CD14-positive monocyte (primary cell): ENCODE measurements around the gene PRRC2A. TPM values are rescaled to one million over a fixed set of nuclear protein-coding genes. Genes with fewer than 3 reads are reported as not detected.

ENCODE experiments used
- DNase-seq, 3 donors: peaks; one replicate each; pipeline ENCODE4 v3.0.0-alpha.2; 2011 to 2022
- H2AFZ ChIP-seq: 2 replicates; pipeline ENCODE4 v1.6.0; 2012; ENCODE audit warnings: mild to moderate bottlenecking, low read depth, low read length, inconsistent platforms; ENCODE audit not compliant: insufficient read depth, poor library complexity, severe bottlenecking
- H3K27ac ChIP-seq, 2 donors: 1 replicate in 1 of 2; 2 replicates in 1 of 2; pipeline ENCODE4 v1.5.1; 2012 to 2013; ENCODE audit warnings: low read length in 2 of 2, control low read depth in 1 of 2, inconsistent platforms in 1 of 2, low read depth in 1 of 2, mild to moderate bottlenecking in 1 of 2
- H3K27me3 ChIP-seq, 2 donors: one replicate each; pipeline versions ENCODE4 v1.6.0 to v1.6.1; 2011 to 2013; ENCODE audit warnings: low read length in 2 of 2; ENCODE audit not compliant: control insufficient read depth in 2 of 2, insufficient read depth in 2 of 2
- H3K36me3 ChIP-seq, 2 donors: replicated peaks in 1 of 2; 1 replicate in 1 of 2; 2 replicates in 1 of 2; pipeline versions ENCODE4 v1.5.1 to v1.6.1; 2012 to 2013; ENCODE audit warnings: low read length in 2 of 2, control low read depth in 1 of 2, inconsistent platforms in 1 of 2, mild to moderate bottlenecking in 1 of 2; ENCODE audit not compliant: insufficient read depth in 2 of 2, control insufficient read depth in 1 of 2
- H3K4me1 ChIP-seq, 2 donors: 1 replicate in 1 of 2; 2 replicates in 1 of 2; pipeline versions ENCODE4 v1.5.1 to v1.6.1; 2012 to 2013; ENCODE audit warnings: low read length in 2 of 2, control low read depth in 1 of 2, inconsistent platforms in 1 of 2, mild to moderate bottlenecking in 1 of 2, moderate library complexity in 1 of 2; ENCODE audit not compliant: insufficient read depth in 2 of 2, control insufficient read depth in 1 of 2
- H3K4me2 ChIP-seq: replicated peaks from 2 replicates; pipeline ENCODE3; 2012; ENCODE audit warnings: low read length, moderate library complexity, mild to moderate bottlenecking; ENCODE audit not compliant: poor library complexity, severe bottlenecking; ENCODE audit errors: extremely low read depth
- H3K4me3 ChIP-seq, 3 experiments: fragments of 200-600 bp in 1 of 3; sonication (generic) in 1 of 3; replicated peaks in 1 of 3; 1 replicate in 2 of 3; 2 replicates in 1 of 3; pipeline ENCODE4 v1.5.1; 2011 to 2013; ENCODE audit warnings: low read length in 3 of 3, mild to moderate bottlenecking in 3 of 3, control low read depth in 2 of 3, low read depth in 2 of 3, inconsistent platforms in 1 of 3, moderate library complexity in 1 of 3
- H3K79me2 ChIP-seq: 2 replicates; pipeline ENCODE4 v1.6.0; 2012; ENCODE audit warnings: mild to moderate bottlenecking, control low read depth, inconsistent platforms, low read length, moderate library complexity; ENCODE audit not compliant: insufficient read depth
- H3K9ac ChIP-seq: 2 replicates; pipeline ENCODE4 v1.6.0; 2017; ENCODE audit warnings: low read length, mild to moderate bottlenecking; ENCODE audit not compliant: insufficient read depth, poor library complexity, severe bottlenecking
- H3K9me3 ChIP-seq, 2 donors: replicated peaks in 1 of 2; 1 replicate in 1 of 2; 2 replicates in 1 of 2; pipeline versions ENCODE4 v1.5.1 to v1.6.1; 2012 to 2013; ENCODE audit warnings: low read length in 2 of 2, control low read depth in 1 of 2; ENCODE audit not compliant: control insufficient read depth in 1 of 2, insufficient read depth in 1 of 2
- H4K20me1 ChIP-seq: 2 replicates; pipeline ENCODE4 v1.6.0; 2012; ENCODE audit warnings: mild to moderate bottlenecking, low read length, control low read depth, moderate library complexity; ENCODE audit not compliant: insufficient read depth
- H3K27ac Mint-ChIP-seq, 7 donors: one replicate each; pipeline ENCODE4 v1.8.0; 2020; ENCODE audit warnings: mild to moderate bottlenecking in 7 of 7, mixed read lengths in 7 of 7, moderate library complexity in 6 of 7, inconsistent platforms in 2 of 7
- H3K27me3 Mint-ChIP-seq, 3 donors: one replicate each; pipeline ENCODE4 v1.8.0; 2021 to 2022; ENCODE audit warnings: low read depth in 3 of 3, mild to moderate bottlenecking in 3 of 3, mixed read lengths in 3 of 3, moderate library complexity in 3 of 3, inconsistent platforms in 1 of 3
- H3K36me3 Mint-ChIP-seq, 2 donors: one replicate each; pipeline ENCODE4 v1.8.0; 2020; ENCODE audit warnings: mixed read lengths in 2 of 2, inconsistent platforms in 1 of 2, mild to moderate bottlenecking in 1 of 2
- H3K4me1 Mint-ChIP-seq: one replicate; pipeline ENCODE4 v1.8.0; 2020; ENCODE audit warnings: mild to moderate bottlenecking, mixed read lengths
- H3K4me3 Mint-ChIP-seq, 2 donors: one replicate each; pipeline ENCODE4 v1.8.0; 2020; ENCODE audit warnings: mild to moderate bottlenecking in 2 of 2, mixed read lengths in 2 of 2, moderate library complexity in 1 of 2
- H3K9me3 Mint-ChIP-seq, 7 donors: one replicate each; pipeline ENCODE4 v1.8.0; 2020 to 2022; ENCODE audit warnings: mixed read lengths in 7 of 7, mild to moderate bottlenecking in 6 of 7, moderate library complexity in 6 of 7, inconsistent platforms in 2 of 7
- CTCF ChIP-seq: fragments of 200-600 bp; IDR thresholded peaks from one replicate; pipeline ENCODE4 v1.8.0; 2022; ENCODE audit warnings: antibody characterized with exemption, mild to moderate bottlenecking
- WGBS: methylation state at CpG from one replicate; pipeline ENCODE4 v1.1.5; 2013; ENCODE audit warnings: missing lambda C conversion rate; ENCODE audit not compliant: insufficient coverage; 5-methylcytosine and 5-hydroxymethylcytosine counted together
- intact Hi-C, 2 donors: fragments of 100-400 bp; cut with micrococcal nuclease; formaldehyde crosslinking; loops; one replicate each; pipeline versions ENCODE4 v1.15.0 to v1.15.1; 2023
- polyA plus RNA-seq, 3 donors: library from polyadenylated mRNA; depleted of rRNA in 1 of 3; unstranded in 2 of 3; stranded (reverse) in 1 of 3; fragments of 300-500 nt in 2 of 3; fragments of >200 nt in 1 of 3; fragmentation: Illumina TruSeq in 2 of 3; gene quantifications; 1 replicate in 2 of 3; 2 replicates in 1 of 3; pipeline ENCODE4 v1.2.3, GENCODE V29; 2012 to 2021
- small RNA-seq: library from RNA; depleted of rRNA; stranded (forward); fragments of <200 nt; gene quantifications from one replicate; pipeline ENCODE3, GENCODE V24; 2012; ENCODE audit warnings: low read depth; ENCODE audit not compliant: insufficient read length

The PRRC2A gene
- polyA plus RNA-seq, 3 donors = 1.2 to 76.7 (median 2.3) TPM

DNA sequence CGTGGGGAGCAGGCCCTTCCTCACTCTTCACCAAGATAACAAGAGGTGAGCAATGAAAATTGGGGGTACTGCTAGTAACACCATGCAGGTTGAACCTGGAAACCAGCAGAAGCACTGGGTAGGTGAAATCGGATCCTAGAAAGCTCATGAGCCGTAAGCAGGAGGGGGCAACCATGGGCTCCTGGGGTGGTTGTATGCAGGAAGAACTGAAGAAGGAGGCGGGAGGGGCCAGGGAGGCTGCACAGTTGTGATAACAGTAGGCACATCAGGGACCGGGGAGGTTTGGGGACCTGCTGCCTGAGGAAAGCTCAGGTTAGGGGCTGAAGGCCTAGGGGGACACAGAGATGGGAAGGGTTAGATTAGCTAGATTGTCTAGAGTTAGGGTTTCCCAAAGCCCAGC lies 66.0 kb downstream of the PRRC2A start:
- peaks cover 71 to 73% of the 10 kb centered on the region in 2 donors for H3K36me3 Mint-ChIP-seq
- no peak overlapping the region for H2AFZ ChIP-seq
- H3K79me2 ChIP-seq = no peaks in the 10 kb centered on the region
- peak overlapping the region in 3 of 7 donors; percentile 11 to 54 (median 12) for H3K27ac Mint-ChIP-seq
- H3K27me3 Mint-ChIP-seq = peaks cover 5 to 13% (median 8%) of the 10 kb centered on the region in 3 donors
- peaks cover 0 to 2% (median 0%) of the 10 kb centered on the region in 7 donors for H3K9me3 Mint-ChIP-seq
- peaks cover 58 to 74% of the 10 kb centered on the region in 2 donors for H3K36me3 ChIP-seq
- peaks cover 13% of the 10 kb centered on the region for H4K20me1 ChIP-seq
- H3K4me1 ChIP-seq = peaks cover 22 to 23% of the 10 kb centered on the region in 2 donors
- peaks cover 29% of the 10 kb centered on the region for H3K4me1 Mint-ChIP-seq
- H3K4me3 Mint-ChIP-seq = no peak overlapping the region
- WGBS = 94% methylated on average over 3 of the region's 5 CpGs
- H3K9ac ChIP-seq = no peak overlapping the region
- TF ChIP-seq CTCF = no peak
- peaks cover 0 to 4% of the 10 kb centered on the region in 2 donors for H3K27me3 ChIP-seq
- H3K9me3 ChIP-seq = no peaks in the 10 kb centered on the region
- no peak overlapping the region for H3K4me2 ChIP-seq
- no peak overlapping the region for H3K27ac ChIP-seq
- DNase-seq = no peak
- intact Hi-C loops = no loop called here
- H3K4me3 ChIP-seq = no peak overlapping the region

DNA sequence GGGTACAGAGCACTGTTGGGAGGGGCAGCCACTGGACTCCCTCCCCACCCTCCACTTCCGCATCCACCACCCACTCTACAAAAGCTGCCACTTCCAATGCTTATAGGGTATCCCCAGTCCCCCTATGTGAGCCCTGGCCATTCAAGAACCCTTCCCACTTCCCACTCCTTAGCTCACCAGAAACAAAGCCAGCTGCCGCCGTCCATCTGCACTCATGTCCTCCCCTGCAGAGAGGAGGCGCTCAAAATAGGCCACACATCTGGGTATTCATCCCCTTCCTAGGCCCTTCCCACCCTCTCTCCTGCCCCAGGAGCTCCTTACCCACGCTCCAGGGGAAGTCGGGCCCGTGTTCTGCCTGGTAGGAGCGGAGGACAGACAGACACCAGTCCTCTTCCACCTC lies 66.8 kb downstream of the PRRC2A start:
- Mint-ChIP-seq H3K9me3 (peaks cover 0 to 2% (median 0%) of the 10 kb centered on the region in 7 donors), H3K4me1 (peaks cover 23% of the 10 kb centered on the region), H3K27me3 (peaks cover 3 to 8% (median 5%) of the 10 kb centered on the region in 3 donors), H3K27ac (no peak overlapping the region), H3K4me3 (no peak overlapping the region), H3K36me3 (peaks cover 74 to 79% of the 10 kb centered on the region in 2 donors)
- intact Hi-C loops = no loop called here
- H3K9ac ChIP-seq = no peak overlapping the region
- H2AFZ ChIP-seq = no peak overlapping the region
- H4K20me1 ChIP-seq = peaks cover 13% of the 10 kb centered on the region
- H3K27ac ChIP-seq = no peak overlapping the region
- no peak overlapping the region for H3K4me2 ChIP-seq
- H3K4me3 ChIP-seq = no peak overlapping the region
- no peaks in the 10 kb centered on the region for H3K9me3 ChIP-seq
- no peak for DNase-seq
- 77% methylated on average over 3 of the region's 8 CpGs for WGBS
- H3K4me1 ChIP-seq = peaks cover 18% of the 10 kb centered on the region in 2 donors
- H3K79me2 ChIP-seq = no peaks in the 10 kb centered on the region
- TF ChIP-seq CTCF = no peak
- peaks cover 64 to 82% of the 10 kb centered on the region in 2 donors for H3K36me3 ChIP-seq
- H3K27me3 ChIP-seq = peaks cover 0 to 4% of the 10 kb centered on the region in 2 donors

Small RNA genes lying within 50 kb of the gene (small RNA-seq; reads per million reads assigned to genes)
- gene MIR6832 (not detected), gene RF00019 (not detected), gene SNORA38 (138 reads per million, percentile 97 among the genes with 10 or more reads in this experiment), gene UQCRHP1 (not detected)

Other genes with a start within 250 kb of the PRRC2A start
- gene MICA, start 217.1 kb upstream of the PRRC2A start, polyA plus RNA-seq = 10 to 100 TPM in 1 of 3 donors, 1 to 10 TPM in 2; 5.6 to 16.5 (median 6.9) TPM
- 10 to 100 TPM in 2 of 3 donors, 1 to 10 TPM in 1; 8.1 to 34.8 (median 11.4) TPM for gene MICB, start 122.6 kb upstream of the PRRC2A start, polyA plus RNA-seq
- gene MCCD1, start 91.8 kb upstream of the PRRC2A start, polyA plus RNA-seq = not detected
- gene DDX39B, start 78.7 kb upstream of the PRRC2A start, polyA plus RNA-seq = 1,000 to 10,000 TPM in 1 of 3 donors, 10 to 100 TPM in 2; 64.1 to 1,059 (median 67.8) TPM
- gene ATP6V1G2, start 74.1 kb upstream of the PRRC2A start, polyA plus RNA-seq = under 1 TPM in 1 of 3 donors, not detected in 2; 0.41 TPM
- gene NFKBIL1, start 73.1 kb upstream of the PRRC2A start, polyA plus RNA-seq = 10 to 100 TPM in 1 of 3 donors, 1 to 10 TPM in 2; 7.7 to 10.3 (median 8.0) TPM
- gene LTA, start 48.4 kb upstream of the PRRC2A start, polyA plus RNA-seq = under 1 TPM in 2 of 3 donors, not detected in 1; 0.26 to 0.28 TPM
- gene TNF, start 45.1 kb upstream of the PRRC2A start, polyA plus RNA-seq = 10 to 100 TPM in 1 of 3 donors, 1 to 10 TPM in 2; 7.1 to 13.7 (median 9.6) TPM
- gene LTB, start 38.3 kb upstream of the PRRC2A start, polyA plus RNA-seq = 10 to 100 TPM; 12.6 to 25.5 (median 21.6) TPM
- gene LST1, start 34.4 kb upstream of the PRRC2A start, polyA plus RNA-seq = 1,000 to 10,000 TPM; 1,103 to 1,584 (median 1,202) TPM
- 1 to 10 TPM in 1 of 3 donors, under 1 TPM in 1, not detected in 1; 0.54 to 1.2 TPM for gene NCR3, start 27.7 kb upstream of the PRRC2A start, polyA plus RNA-seq
- gene AIF1, start 5.5 kb upstream of the PRRC2A start, polyA plus RNA-seq = 1,000 to 10,000 TPM in 2 of 3 donors, 100 to 1,000 TPM in 1; 952 to 2,310 (median 2,275) TPM
- 100 to 1,000 TPM in 1 of 3 donors, 10 to 100 TPM in 2; 15.4 to 195 (median 15.6) TPM for gene BAG6, start 31.9 kb downstream of the PRRC2A start, polyA plus RNA-seq
- gene APOM, start 35.2 kb downstream of the PRRC2A start, polyA plus RNA-seq = 1 to 10 TPM; 4.2 to 8.3 (median 4.8) TPM
- gene C6orf47, start 40.1 kb downstream of the PRRC2A start, polyA plus RNA-seq = 10 to 100 TPM in 2 of 3 donors, 1 to 10 TPM in 1; 8.0 to 23.4 (median 18.1) TPM
- 10 to 100 TPM; 10.8 to 13.9 (median 12.0) TPM for gene GPANK1, start 44.3 kb downstream of the PRRC2A start, polyA plus RNA-seq
- gene CSNK2B, start 45.4 kb downstream of the PRRC2A start, polyA plus RNA-seq = 100 to 1,000 TPM; 147 to 227 (median 195) TPM
- gene LY6G5B, start 49.3 kb downstream of the PRRC2A start, polyA plus RNA-seq = 10 to 100 TPM in 1 of 3 donors, under 1 TPM in 1, not detected in 1; 0.17 to 55.1 TPM
- 1 to 10 TPM; 4.8 to 7.3 (median 5.8) TPM for gene LY6G5C, start 60.4 kb downstream of the PRRC2A start, polyA plus RNA-seq
- 100 to 1,000 TPM in 1 of 3 donors, 10 to 100 TPM in 2; 53.0 to 122 (median 56.0) TPM for gene ABHD16A, start 82.6 kb downstream of the PRRC2A start, polyA plus RNA-seq
- gene LY6G6F, start 86.2 kb downstream of the PRRC2A start, polyA plus RNA-seq = under 1 TPM in 1 of 3 donors, not detected in 2; 0.51 TPM
- not detected for gene LY6G6D, start 94.6 kb downstream of the PRRC2A start, polyA plus RNA-seq
- under 1 TPM in 1 of 3 donors, not detected in 2; 0.27 TPM for gene LY6G6C, start 101.0 kb downstream of the PRRC2A start, polyA plus RNA-seq
- gene MPIG6B, start 102.7 kb downstream of the PRRC2A start, polyA plus RNA-seq = under 1 TPM; 0.09 to 0.75 (median 0.68) TPM
- gene DDAH2, start 108.6 kb downstream of the PRRC2A start, polyA plus RNA-seq = 10 to 100 TPM; 29.8 to 56.0 (median 30.6) TPM
- 1,000 to 10,000 TPM in 2 of 3 donors, 100 to 1,000 TPM in 1; 676 to 1,304 (median 1,196) TPM for gene CLIC1, start 115.8 kb downstream of the PRRC2A start, polyA plus RNA-seq
- 10 to 100 TPM in 1 of 3 donors, 1 to 10 TPM in 1, under 1 TPM in 1; 0.58 to 31.2 (median 1.9) TPM for gene MSH5, start 119.3 kb downstream of the PRRC2A start, polyA plus RNA-seq
- gene SAPCD1, start 141.9 kb downstream of the PRRC2A start, polyA plus RNA-seq = 10 to 100 TPM in 1 of 3 donors, not detected in 2; 10.4 TPM
- under 1 TPM in 1 of 3 donors, not detected in 2; 0.57 TPM for gene VWA7, start 156.6 kb downstream of the PRRC2A start, polyA plus RNA-seq
- gene VARS1, start 175.0 kb downstream of the PRRC2A start, polyA plus RNA-seq = 10 to 100 TPM; 22.2 to 28.9 (median 27.3) TPM
- gene LSM2, start 186.3 kb downstream of the PRRC2A start, polyA plus RNA-seq = 10 to 100 TPM; 26.0 to 41.0 (median 40.0) TPM
- gene HSPA1L, start 194.6 kb downstream of the PRRC2A start, polyA plus RNA-seq = under 1 TPM; 0.53 to 0.72 (median 0.55) TPM
- 100 to 1,000 TPM; 144 to 215 (median 200) TPM for gene HSPA1A, start 194.8 kb downstream of the PRRC2A start, polyA plus RNA-seq
- gene HSPA1B, start 207.0 kb downstream of the PRRC2A start, polyA plus RNA-seq = 10 to 100 TPM in 1 of 3 donors, 1 to 10 TPM in 2; 3.4 to 81.4 (median 4.8) TPM
- gene NEU1, start 242.1 kb downstream of the PRRC2A start, polyA plus RNA-seq = 10 to 100 TPM; 70.2 to 89.5 (median 81.8) TPM